HG02642 (cell line): ENCODE data around the gene AFF4.
"Not testable (repeated sequence)": the region's sequence is repeated elsewhere in the genome, so short reads cannot be mapped to it uniquely, and the experiment has no call there.

Experiments used
- ATAC-seq: cut with Tn5 transposase; IDR thresholded peaks from one replicate; pipeline ENCODE4 v1.9.1; 2021; ENCODE audit warnings: mild to moderate bottlenecking; ENCODE audit not compliant: unreplicated experiment, poor library complexity

The AFF4 gene

GRCh38 chr5:132865668-132866341 is 97.6 kb downstream of the AFF4 start:
- peak; percentile 31 for ATAC-seq

DNA sequence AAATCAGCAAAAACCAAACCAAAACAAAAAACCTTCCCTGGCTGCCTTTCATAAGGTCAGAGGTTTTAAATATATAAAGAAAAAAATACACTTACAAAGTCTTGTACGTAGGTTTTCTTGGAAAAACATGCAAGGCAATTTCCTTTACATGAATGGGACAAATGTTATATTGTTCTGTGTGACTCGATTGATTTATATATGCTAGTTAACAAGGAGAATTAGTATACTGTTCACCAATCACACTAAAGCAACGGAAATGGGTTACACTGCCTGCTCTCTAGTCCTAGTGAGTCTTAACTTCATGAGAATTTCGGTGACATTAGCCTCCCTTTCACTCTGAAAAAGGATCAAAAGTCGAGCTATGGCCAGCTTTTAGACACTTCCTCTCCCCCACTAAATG is 102.7 kb downstream of the AFF4 start:
- ATAC-seq, result no peak

DNA sequence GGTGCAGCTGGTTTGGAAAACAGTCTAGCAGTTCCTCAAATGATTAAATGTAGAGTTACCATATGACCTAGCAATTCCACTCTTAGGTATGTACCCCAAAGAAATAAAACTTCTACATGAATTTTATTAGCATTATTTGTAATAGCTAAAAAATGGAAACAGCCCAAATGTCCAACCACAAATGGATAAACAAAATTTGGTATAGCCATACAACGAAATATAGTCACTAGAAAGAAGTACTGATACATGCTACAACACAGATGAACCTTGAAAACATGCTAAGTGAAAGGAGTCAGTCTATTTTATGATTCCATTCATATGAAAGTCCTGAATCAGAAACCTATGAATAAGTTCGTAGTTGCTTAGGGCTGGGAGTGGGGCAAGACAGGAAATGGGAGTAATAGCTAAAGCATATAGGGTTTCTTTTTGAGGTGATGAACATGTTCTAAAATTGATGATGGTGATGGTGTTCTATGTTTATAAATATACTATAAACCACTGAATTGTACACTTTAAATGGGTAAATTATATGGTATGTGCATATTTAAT is 103.5 kb downstream of the AFF4 start:
- ATAC-seq, result no peak

DNA sequence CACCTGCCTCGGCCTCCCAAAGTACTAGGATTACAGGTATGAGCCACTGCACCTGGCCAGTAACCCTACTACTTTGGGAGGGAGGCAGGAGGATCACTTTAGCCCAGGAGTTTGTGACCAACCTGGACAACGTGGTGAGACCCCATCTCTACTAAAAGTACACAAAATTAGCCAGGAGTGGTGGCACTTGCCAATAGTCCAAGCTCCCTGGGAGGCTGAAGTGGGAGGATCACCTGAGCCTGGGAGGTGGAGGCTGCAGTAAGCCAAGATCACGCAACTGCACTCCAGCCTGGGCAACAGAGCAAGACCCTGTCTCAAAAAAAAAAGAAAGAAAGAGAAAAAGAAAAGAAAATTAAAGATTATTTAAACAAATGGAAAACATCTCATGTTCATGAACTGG is 107.4 kb downstream of the AFF4 start:
- ATAC-seq, result no peak

GRCh38 chr5:132854992-132855391 is 108.4 kb downstream of the AFF4 start:
- not testable (repeated sequence) for ATAC-seq

DNA sequence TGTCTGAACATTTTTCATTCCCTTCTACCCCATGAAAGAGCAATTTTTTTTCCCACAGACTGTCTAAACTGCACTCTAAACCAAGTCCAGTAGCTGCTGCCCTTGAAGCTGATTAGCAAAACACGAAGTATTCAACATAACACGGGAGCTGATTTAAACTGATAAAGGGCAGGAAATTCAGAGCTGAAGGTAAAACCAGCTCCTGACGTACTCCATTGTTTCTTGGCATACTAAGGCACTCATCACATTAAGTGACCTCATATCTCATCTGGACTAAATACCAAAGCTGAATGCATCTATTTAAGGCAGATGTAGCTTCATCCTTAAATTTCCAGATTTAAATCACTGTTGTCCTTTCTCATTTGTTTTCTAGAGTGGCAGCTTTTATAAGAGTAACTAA is 109.1 kb downstream of the AFF4 start:
- ATAC-seq, result no peak

- ATAC-seq, result no peak
Measured at GRCh38 chr5:132853790-132854189, 109.6 kb downstream of the AFF4 start.

GRCh38 chr5:132853323-132853722 is 110.1 kb downstream of the AFF4 start:
- ATAC-seq, result no peak

GRCh38 chr5:132850066-132850465 is 113.4 kb downstream of the AFF4 start:
- no peak for ATAC-seq

DNA sequence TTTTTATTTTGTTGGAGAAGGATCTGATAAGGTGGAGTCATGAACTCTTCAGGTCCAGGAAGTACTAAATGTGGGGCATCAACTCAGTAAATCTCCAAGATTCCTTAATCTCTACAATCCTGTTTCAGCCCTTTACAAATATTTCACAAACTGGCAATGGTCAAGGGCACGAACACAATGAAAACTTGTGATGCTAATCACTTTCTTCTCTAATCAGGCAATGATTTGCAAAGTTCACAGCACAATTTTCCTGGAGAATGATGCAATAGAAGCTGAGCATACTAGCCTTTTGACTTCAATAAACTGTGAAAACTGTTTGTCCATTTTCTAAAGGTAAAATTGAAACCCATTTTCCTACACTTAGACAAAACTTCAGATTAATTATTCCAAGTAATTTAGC is 114.1 kb downstream of the AFF4 start:
- no peak for ATAC-seq

DNA sequence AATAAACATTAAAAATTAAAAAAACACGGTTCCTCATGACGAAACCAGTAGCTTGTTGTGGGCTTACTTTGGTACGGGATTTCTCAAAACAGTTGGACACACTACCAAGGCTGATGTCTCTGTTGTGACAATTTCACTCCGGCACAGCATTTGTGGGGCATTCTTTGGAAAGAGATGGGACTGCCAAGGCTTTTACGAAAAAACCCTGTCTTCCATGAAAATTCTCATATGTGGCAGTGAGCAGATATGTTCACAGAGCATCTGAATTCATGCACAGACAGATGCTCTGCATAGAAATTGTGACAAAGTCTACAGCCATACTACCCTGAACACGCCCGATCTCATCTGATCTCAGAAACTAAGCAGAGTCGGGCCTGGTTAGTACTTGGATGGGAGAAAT is 115.2 kb downstream of the AFF4 start:
- no peak for ATAC-seq

- ATAC-seq, result no peak
Measured at GRCh38 chr5:132841305-132841704, 122.1 kb downstream of the AFF4 start.

GRCh38 chr5:132840896-132841295 is 122.5 kb downstream of the AFF4 start:
- no peak for ATAC-seq

DNA sequence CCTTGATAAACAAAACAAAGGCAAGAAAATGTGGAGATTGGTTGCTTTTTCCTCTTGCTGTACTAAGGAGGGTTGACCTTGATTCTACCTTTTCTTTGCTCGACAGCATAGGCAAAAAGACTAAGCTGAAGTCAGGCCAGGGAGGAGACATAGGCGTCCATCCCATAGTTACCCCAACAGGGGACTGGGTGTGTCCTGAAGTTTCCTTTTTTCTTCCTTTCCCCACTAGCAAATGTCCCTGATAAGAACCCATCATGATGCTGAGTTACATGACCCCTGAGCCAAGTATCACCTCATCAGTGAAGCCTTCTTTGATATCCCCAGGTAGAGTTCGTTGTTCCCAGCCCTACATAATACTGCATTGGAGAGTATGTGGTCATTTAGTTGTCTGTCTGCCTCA is 123.1 kb downstream of the AFF4 start:
- no peak for ATAC-seq

GRCh38 chr5:132839426-132840301 is 123.8 kb downstream of the AFF4 start:
- no peak for ATAC-seq

- ATAC-seq, result no peak
Measured at GRCh38 chr5:132838516-132839282, 124.7 kb downstream of the AFF4 start.

DNA sequence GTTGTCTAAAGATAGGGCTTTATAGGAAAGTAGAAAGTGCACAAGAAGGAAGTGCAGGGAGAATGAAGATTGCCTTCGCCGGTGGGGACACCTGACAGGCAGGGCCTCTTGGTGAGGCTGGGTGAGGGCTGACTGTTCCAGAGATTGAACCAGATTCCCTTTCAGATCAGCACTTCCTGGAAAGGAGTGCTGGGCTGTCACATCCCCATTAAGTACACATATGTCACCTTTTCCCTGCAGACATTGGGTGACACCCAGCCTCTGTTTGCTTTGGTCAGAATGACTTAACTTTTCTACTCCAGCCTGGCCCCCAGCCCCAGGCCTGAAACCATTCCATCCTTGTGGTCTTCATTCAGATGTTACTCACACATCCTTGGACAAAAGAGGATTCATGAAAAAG is 125.6 kb downstream of the AFF4 start:
- no peak for ATAC-seq

GRCh38 chr5:132836852-132837251 is 126.6 kb downstream of the AFF4 start:
- no peak for ATAC-seq

DNA sequence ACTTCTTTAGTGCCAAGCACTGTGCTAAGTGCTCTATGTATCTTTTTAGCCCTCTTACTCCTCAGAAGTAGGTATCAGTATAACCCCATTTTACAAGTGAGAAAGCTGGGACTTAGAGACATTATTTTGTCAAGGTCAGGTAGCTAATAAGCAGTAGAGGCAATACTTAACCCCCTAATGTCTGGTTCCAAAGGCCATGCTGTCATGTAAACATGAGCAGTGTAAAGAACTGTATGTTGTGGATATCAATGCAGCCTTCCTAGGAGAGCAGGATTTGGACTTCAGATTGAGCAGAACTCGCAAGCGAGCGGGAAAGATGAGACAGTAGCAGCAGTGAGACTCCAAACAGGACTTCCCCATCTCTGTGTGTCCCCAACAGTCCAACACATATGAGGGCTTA is 129.4 kb downstream of the AFF4 start:
- ATAC-seq, result no peak

DNA sequence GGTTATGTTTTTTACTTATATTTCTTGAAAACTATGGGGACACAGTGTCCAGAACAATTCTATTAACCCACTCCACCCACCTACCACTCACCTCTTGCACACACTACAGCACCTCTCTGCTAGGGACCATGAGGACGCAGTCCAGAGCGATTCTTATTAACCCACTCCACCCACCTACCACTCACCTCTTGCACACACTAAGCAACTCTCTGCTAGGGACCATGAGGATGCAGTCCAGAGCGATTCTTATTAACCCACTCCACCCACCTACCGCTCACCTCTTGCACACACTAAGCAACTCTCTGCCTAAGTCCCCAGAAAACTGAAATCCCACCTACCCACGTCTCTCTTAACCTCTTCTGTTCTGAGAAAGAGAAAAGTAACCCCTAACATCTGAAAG is 130.8 kb downstream of the AFF4 start:
- ATAC-seq, result no peak
